BJ (cell line): ENCODE measurements around the gene MYO9B. TPM values are rescaled to one million over a fixed set of nuclear protein-coding genes. Genes with fewer than 3 reads are reported as not detected.

Source experiments
- CTCF ChIA-PET: fragments of 350-600 bp; formaldehyde crosslinking; extraction: SDS; loops from one replicate; lab custom pipeline; 2021; ENCODE audit warnings: antibody characterized with exemption, inconsistent platforms; lab: Yijun Ruan, JAX
- POLR2A ChIA-PET: fragments of 300-600 bp; sonication (Branson Sonifier 250); formaldehyde crosslinking; extraction: SDS; loops from one replicate; lab custom pipeline; 2021; ENCODE audit warnings: antibody characterized with exemption; lab: Charles Lee
- DNase-seq: peaks from one replicate; pipeline ENCODE4 v3.0.0-alpha.2; 2011; ENCODE audit warnings: low read depth
- H3K27me3 ChIP-seq: 2 replicates; pipeline ENCODE4 v1.6.0; 2011; ENCODE audit warnings: low read length; ENCODE audit not compliant: control insufficient read depth, insufficient read depth
- H3K36me3 ChIP-seq: 2 replicates; pipeline ENCODE4 v1.5.1; 2011; ENCODE audit warnings: low read length; ENCODE audit not compliant: control insufficient read depth, insufficient read depth
- H3K4me3 ChIP-seq: 2 replicates; pipeline ENCODE4 v1.5.1; 2011; ENCODE audit warnings: low read depth, mild to moderate bottlenecking, control low read depth, low read length
- CTCF ChIP-seq: IDR thresholded peaks from 2 replicates; pipeline ENCODE4 v1.5.1; 2011; ENCODE audit warnings: low read depth, mild to moderate bottlenecking, control low read depth, inconsistent platforms, low read length, moderate library complexity; ENCODE audit not compliant: insufficient read depth
- polyA minus RNA-seq: library from RNA; depleted of rRNA, polyadenylated mRNA; stranded (reverse); fragments of >200 nt; gene quantifications from 2 replicates; pipeline ENCODE4 v1.2.3, GENCODE V29; 2011; rRNA and poly(A)+ RNA removed
- polyA plus RNA-seq: library from polyadenylated mRNA; depleted of rRNA; stranded (reverse); fragments of >200 nt; gene quantifications from 2 replicates; pipeline ENCODE4 v1.2.3, GENCODE V29; 2011; rRNA removed

MYO9B gene
- polyA plus RNA-seq = 26.5 and 40.8 TPM in 2 replicates
- 106 and 110 TPM in 2 replicates for polyA minus RNA-seq

GRCh38 chr19:17075035-17075863 lies at the start of gene MYO9B, which contains the start of gene HAUS8:
Gene MYO9B (plus strand): TSS chr19:17075777. CDS start chr19:17101718, 25,941 bp downstream.
Gene HAUS8 (minus strand): TSS chr19:17075452. CDS start chr19:17075422, 30 bp downstream.
- CTCF ChIA-PET = interaction anchor here (1.3 to 2.4 kb wide), 3 partner anchors 9 to 207 kb away, joined by 3 to 11 read pairs (median 3); partner anchors contain the start of gene ANKLE1

GRCh38 chr19:17025991-17026658 lies 49.5 kb upstream of the MYO9B start:
- peaks cover 22% of the 10 kb centered on the region for H3K27me3 ChIP-seq
- ChIA-PET POLR2A (no interaction called here), CTCF (no interaction called here)
- no peak for DNase-seq
- H3K36me3 ChIP-seq = no peaks in the 10 kb centered on the region
- no peak overlapping the region for H3K4me3 ChIP-seq
- no peak for TF ChIP-seq CTCF

More at GRCh38 chr19:17075035-17075863, at the start of gene MYO9B, which contains the start of gene HAUS8:
- Histone ChIP-seq H3K4me3 (peak within 1 kb of the TSS; percentile 95), H3K36me3 (no peaks in the 10 kb centered on the region), H3K27me3 (no peaks in the 10 kb centered on the region)
- TF ChIP-seq CTCF = no peak
- DNase-seq = peak; percentile 93
- POLR2A ChIA-PET = no interaction called here

GRCh38 chr19:17026706-17027534 lies 48.7 kb upstream of the MYO9B start, which contains the start of gene CPAMD8:
Gene CPAMD8 (minus strand): TSS chr19:17026810. CDS start chr19:17026642, 168 bp downstream.
- no peak for DNase-seq
- Histone ChIP-seq H3K27me3 (peaks cover 22% of the 10 kb centered on the region), H3K4me3 (no peak within 1 kb of the TSS), H3K36me3 (no peaks in the 10 kb centered on the region)
- POLR2A ChIA-PET = no interaction called here
- CTCF ChIA-PET = no interaction called here
- TF ChIP-seq CTCF = no peak

GRCh38 chr19:17027535-17027975 lies 48.0 kb upstream of the MYO9B start:
- H3K4me3 ChIP-seq = no peak overlapping the region
- TF ChIP-seq CTCF = no peak
- H3K27me3 ChIP-seq = peaks cover 22% of the 10 kb centered on the region
- CTCF ChIA-PET = no interaction called here
- H3K36me3 ChIP-seq = no peaks in the 10 kb centered on the region
- DNase-seq = no peak
- POLR2A ChIA-PET = no interaction called here
